K562 (cell line): ENCODE data around the gene IRX2. TPM values are rescaled to one million over a fixed set of nuclear protein-coding genes. Genes with fewer than 3 reads are reported as not detected.

Experiments
- ATAC-seq: fragments of 200-7000 bp; cut with Tn5 transposase; 3 replicates; pipeline ENCODE4 v1.9.1; 2020; ENCODE audit warnings: moderate library complexity
- BruUV-seq: library from RNA; stranded (reverse); fragments of 400-500 nt; replicated peaks from 2 replicates; lab custom pipeline; 2021; lab: Mats Ljungman, UMichigan
- CTCF ChIA-PET: fragments of 300-600 bp; formaldehyde crosslinking; extraction: SDS; loops from one replicate; lab custom pipeline; 2021; ENCODE audit warnings: low intra/inter-chr PET ratio; lab: Yijun Ruan, JAX
- POLR2A ChIA-PET: fragments of 300-600, 350-650 bp; sonication (Branson Sonifier 250); formaldehyde crosslinking; extraction: SDS; loops from one replicate; lab custom pipeline; 2021; ENCODE audit warnings: antibody characterized with exemption, inconsistent platforms; lab: Yijun Ruan, JAX
- DNase-seq, 4 experiments: peaks; one replicate each; pipeline versions ENCODE4 v3.0.0 to v3.0.0-alpha.2; 2011 to 2018; ENCODE audit warnings: low spot score in 3 of 4, mixed read lengths in 3 of 4; ENCODE audit errors: extremely low read depth in 1 of 4
- FAIRE-seq: peaks from 2 replicates; lab custom pipeline; 2011; peaks lifted over from hg19 to GRCh38; lab: Jason Lieb, UNC
- H2AFZ ChIP-seq: 2 replicates; pipeline ENCODE4 v1.6.0; 2011; ENCODE audit warnings: low read depth, low read length, control low read depth, inconsistent platforms
- H3K27ac ChIP-seq: fragments of 200-600 bp; 3 replicates; pipeline ENCODE4 v1.8.0; 2011; ENCODE audit warnings: low read depth, mild to moderate bottlenecking, control low read depth, inconsistent platforms, low read length, moderate library complexity, mixed read lengths; ENCODE audit errors: extremely low read depth
- H3K27me3 ChIP-seq, 2 experiments: fragments of 300-600 bp in 1 of 2; 2 replicates in 1 of 2; 3 replicates in 1 of 2; pipeline versions ENCODE4 v1.6.0 to v1.8.0; 2011; ENCODE audit warnings: inconsistent platforms in 2 of 2, low read length in 2 of 2, mild to moderate bottlenecking in 1 of 2, mixed read lengths in 1 of 2, moderate library complexity in 1 of 2; ENCODE audit not compliant: control insufficient read depth in 2 of 2, insufficient read depth in 2 of 2
- H3K36me3 ChIP-seq: fragments of 300-600 bp; 3 replicates; pipeline ENCODE4 v1.8.0; 2011; ENCODE audit warnings: mild to moderate bottlenecking, low read length, inconsistent platforms; ENCODE audit not compliant: control insufficient read depth, insufficient read depth
- H3K4me1 ChIP-seq, 2 experiments: fragments of 200-600 bp in 1 of 2; replicated peaks in 1 of 2; 2 replicates in 1 of 2; 3 replicates in 1 of 2; pipeline versions ENCODE4 v1.5.1 to v1.8.0; 2011; ENCODE audit warnings: inconsistent platforms in 2 of 2, low read length in 2 of 2, mild to moderate bottlenecking in 1 of 2, mixed read lengths in 1 of 2, moderate library complexity in 1 of 2; ENCODE audit not compliant: control insufficient read depth in 2 of 2, insufficient read depth in 2 of 2
- H3K4me2 ChIP-seq: 2 replicates; pipeline ENCODE4 v1.6.1; 2011; ENCODE audit warnings: low read length, control low read depth, inconsistent platforms, mixed read lengths; ENCODE audit not compliant: insufficient read depth
- H3K4me3 ChIP-seq: fragments of 200-600 bp; sonication (generic), shearing (Covaris generic); 2 replicates; pipeline ENCODE4 v1.5.1; 2016; ENCODE audit warnings: control low read depth, inconsistent platforms
- H3K79me2 ChIP-seq: fragments of 200-600 bp; 3 replicates; pipeline ENCODE4 v1.8.0; 2011; ENCODE audit warnings: low read length, inconsistent platforms; ENCODE audit not compliant: control insufficient read depth, insufficient read depth
- H3K9ac ChIP-seq, 2 experiments: 2 replicates each; pipeline versions ENCODE4 v1.6.0 to v1.6.1; 2011; ENCODE audit warnings: low read depth in 2 of 2, low read length in 2 of 2, control low read depth in 1 of 2, inconsistent platforms in 1 of 2, mild to moderate bottlenecking in 1 of 2, mixed read lengths in 1 of 2; ENCODE audit not compliant: insufficient read depth in 1 of 2
- H3K9me1 ChIP-seq: one replicate; pipeline ENCODE4 v1.6.0; 2011; ENCODE audit warnings: inconsistent platforms, mild to moderate bottlenecking, low read length, moderate library complexity; ENCODE audit not compliant: control insufficient read depth, insufficient read depth
- H3K9me3 ChIP-seq: replicated peaks from 2 replicates; pipeline ENCODE4 v1.5.1; 2011; ENCODE audit warnings: low read depth, low read length, inconsistent platforms; ENCODE audit not compliant: control insufficient read depth, insufficient read depth
- H4K20me1 ChIP-seq: replicated peaks from 2 replicates; pipeline ENCODE4 v1.6.1; 2011; ENCODE audit warnings: low read length, inconsistent platforms, mixed read lengths; ENCODE audit not compliant: control insufficient read depth, insufficient read depth
- ADNP ChIP-seq: fragments of 200-800 bp; sonication (Bioruptor generic); IDR thresholded peaks from 2 replicates; pipeline ENCODE4 v1.6.1; 2016; ENCODE audit warnings: missing genetic modification characterization, missing compliant biosample characterization
- CREBBP ChIP-seq: IDR thresholded peaks from one replicate; pipeline ENCODE4 v1.6.1; 2012; ENCODE audit warnings: low read depth, mild to moderate bottlenecking, control low read depth, inconsistent platforms, low read length
- DPF2 ChIP-seq: fragments of 450-650 bp; IDR thresholded peaks from 2 replicates; pipeline ENCODE4 v1.6.1; 2016
- RHOXF2B ChIP-seq: fragments of 250-450 bp; sonication (Bioruptor Pico); conservative IDR thresholded peaks from 2 replicates; pipeline ENCODE4 v1.5.1; 2021
- SAP30 ChIP-seq: fragments of 200-600 bp; sonication (generic); IDR thresholded peaks from 2 replicates; pipeline ENCODE4 v1.6.1; 2012; ENCODE audit warnings: borderline replicate concordance, low read depth, mild to moderate bottlenecking, moderate library complexity, low read length, control low read depth, inconsistent platforms; ENCODE audit not compliant: insufficient read depth, poor library complexity, severe bottlenecking
- TGIF2 ChIP-seq: sonication (generic); formaldehyde crosslinking; IDR thresholded peaks from 2 replicates; pipeline ENCODE4 v1.8.1; 2022; ENCODE audit warnings: mild to moderate bottlenecking, missing genetic modification reagents, moderate library complexity
- ZNF395 ChIP-seq: fragments of 200-800 bp; sonication (Bioruptor generic); IDR thresholded peaks from 2 replicates; pipeline ENCODE4 v1.6.1; 2017; ENCODE audit warnings: missing genetic modification characterization, missing compliant biosample characterization
- WGBS: fragments of 100-300 bp; shearing (Covaris generic); methylation state at CpG from one replicate; pipeline ENCODE4 v1.1.6; 2016; ENCODE audit warnings: low coverage, mixed read lengths; ENCODE audit not compliant: insufficient coverage; ENCODE audit errors: missing lambda C conversion rate; 5-methylcytosine and 5-hydroxymethylcytosine counted together
- in situ Hi-C: fragments of 300-500 bp; cut with MboI; formaldehyde crosslinking; loops from 4 replicates; pipeline ENCODE4 v1.15.0; 2018; ENCODE audit warnings: inconsistent platforms, mixed read lengths
- intact Hi-C: fragments of 100-400 bp; cut with micrococcal nuclease; formaldehyde crosslinking; loops from 2 replicates; pipeline ENCODE4 v1.14.2; 2022
- polyA plus RNA-seq, 8 experiments: library from polyadenylated mRNA; depleted of rRNA in 4 of 8; stranded (reverse) in 5 of 8; unstranded in 3 of 8; fragments of >200 nt; fragmentation: Nextera tagmentation in 2 of 8; fragmentation: Illumina TruSeq in 1 of 8; extraction: Ambion mirVana in 2 of 8; extraction: Trizol in 1 of 8; gene quantifications; 2 replicates each; pipeline versions ENCODE4 v1.2.1 to v1.2.3, GENCODE V29; 2011 to 2014; ENCODE audit warnings: inconsistent platforms in 1 of 8, missing spikeins in 1 of 8
- total RNA-seq, 7 experiments: library from RNA; depleted of rRNA in 6 of 7; stranded (reverse); fragments of >200 nt in 6 of 7; fragmentation: Illumina TruSeq in 2 of 7; extraction: Trizol in 2 of 7; gene quantifications; 2 replicates each; pipeline versions ENCODE4 v1.2.1 to v1.2.3, GENCODE V29; 2011 to 2021; ENCODE audit warnings: low replicate concordance in 1 of 7

The IRX2 gene
- total and polyA plus RNA-seq, 9 of the 15 experiments (the other 6 are each of a cell fraction or from before 2014, with no cell fraction given) = 0.13 TPM; not detected in 8

GRCh38 chr5:2732850-2733249, 18.6 kb downstream of the IRX2 start:
- no peaks in the 10 kb centered on the region for H3K36me3 ChIP-seq
- DNase-seq = no peak
- BruUV-seq = no TSS peak
- no peak for ATAC-seq
- in situ Hi-C loops = no loop called here
- no peak overlapping the region for H3K9ac ChIP-seq
- no peak overlapping the region for H3K4me2 ChIP-seq
- ChIA-PET CTCF (no interaction called here), POLR2A (no interaction called here)
- intact Hi-C loops = no loop called here
- no peaks in the 10 kb centered on the region; the same call in 1 of the 2 replicates for H4K20me1 ChIP-seq
- no peak overlapping the region for H3K27ac ChIP-seq
- H3K4me1 ChIP-seq = no peaks in the 10 kb centered on the region
- peaks cover 4 to 17% of the 10 kb centered on the region in 2 experiments; a peak in 3 of 5 replicates for H3K27me3 ChIP-seq
- TF ChIP-seq RHOXF2B (CRISPR knock-in tag) = no peak
- no peak for TF ChIP-seq CREBBP
- no peak for TF ChIP-seq ADNP (tag)
- TF ChIP-seq SAP30 = no peak
- no peak for TF ChIP-seq TGIF2 (CRISPR knock-in tag)
- no peak for TF ChIP-seq ZNF395 (CRISPR knock-in tag)
- TF ChIP-seq DPF2 = no peak
- no peaks in the 10 kb centered on the region for H3K9me3 ChIP-seq
- H3K4me3 ChIP-seq = no peak overlapping the region
- WGBS = 6% methylated on average over 3 of the region's 3 CpGs
- no peak overlapping the region for H2AFZ ChIP-seq
- no peaks in the 10 kb centered on the region for H3K9me1 ChIP-seq
- no peaks in the 10 kb centered on the region for H3K79me2 ChIP-seq
- FAIRE-seq = no peak
